Common myeloid progenitor, CD34-positive (primary cell): ENCODE data around the gene LYZL1.
"Not testable (repeated sequence)": the region's sequence is repeated elsewhere in the genome, so short reads cannot be mapped to it uniquely, and the experiment has no call there.

ENCODE experiments used
- CTCF ChIA-PET: fragments of 350-600 bp; sonication (Branson Sonifier 250); formaldehyde crosslinking; loops from one replicate; lab custom pipeline; 2021; ENCODE audit warnings: antibody characterized with exemption; lab: Charles Lee
- POLR2A ChIA-PET: fragments of 350-600 bp; sonication (Branson Sonifier 250); formaldehyde crosslinking; loops from one replicate; lab custom pipeline; 2021; ENCODE audit warnings: antibody characterized with exemption; lab: Charles Lee
- DNase-seq, 3 donors: peaks; one replicate each; pipeline versions ENCODE4 v3.0.0 to v3.0.0-alpha.2; 2013
- H3K27ac ChIP-seq, 2 experiments: 1 replicate in 1 of 2; 2 replicates in 1 of 2; pipeline ENCODE4 v1.7.0; 2013; ENCODE audit warnings: inconsistent platforms in 2 of 2, low read length in 2 of 2, mild to moderate bottlenecking in 2 of 2, low read depth in 1 of 2, moderate library complexity in 1 of 2; ENCODE audit not compliant: severe bottlenecking in 2 of 2, insufficient read depth in 1 of 2, poor library complexity in 1 of 2
- H3K27me3 ChIP-seq, 5 experiments: replicated peaks in 2 of 5; 1 replicate in 3 of 5; 2 replicates in 2 of 5; pipeline versions ENCODE4 v1.6.1 to v1.7.0; 2013; ENCODE audit warnings: low read length in 4 of 5, mild to moderate bottlenecking in 2 of 5, moderate library complexity in 2 of 5, inconsistent platforms in 1 of 5; ENCODE audit not compliant: insufficient read depth in 5 of 5, control insufficient read depth in 4 of 5
- H3K36me3 ChIP-seq, 4 experiments: 1 replicate in 2 of 4; 2 replicates in 2 of 4; pipeline versions ENCODE4 v1.6.1 to v1.7.0; 2013; ENCODE audit warnings: low read length in 3 of 4, control low read depth in 1 of 4, mild to moderate bottlenecking in 1 of 4; ENCODE audit not compliant: control insufficient read depth in 4 of 4, insufficient read depth in 4 of 4
- H3K4me1 ChIP-seq, 4 experiments: 1 replicate in 3 of 4; 2 replicates in 1 of 4; pipeline versions ENCODE4 v1.6.1 to v1.7.1; 2013; ENCODE audit warnings: low read length in 3 of 4, mild to moderate bottlenecking in 3 of 4, control low read depth in 1 of 4, inconsistent platforms in 1 of 4, moderate library complexity in 1 of 4; ENCODE audit not compliant: control insufficient read depth in 4 of 4, insufficient read depth in 4 of 4; ENCODE audit errors: control extremely low read depth in 1 of 4
- H3K4me3 ChIP-seq, 7 experiments: 1 replicate in 4 of 7; 2 replicates in 3 of 7; pipeline versions ENCODE4 v1.5.1 to v1.7.0; 2013; ENCODE audit warnings: mild to moderate bottlenecking in 7 of 7, low read length in 6 of 7, moderate library complexity in 6 of 7, inconsistent platforms in 2 of 7, low read depth in 2 of 7, control low read depth in 1 of 7; ENCODE audit not compliant: insufficient read depth in 4 of 7, control insufficient read depth in 1 of 7; ENCODE audit errors: extremely low read depth in 1 of 7
- H3K9me3 ChIP-seq, 5 experiments: 1 replicate in 4 of 5; 2 replicates in 1 of 5; pipeline versions ENCODE4 v1.6.1 to v1.7.1; 2013; ENCODE audit warnings: low read length in 4 of 5, mild to moderate bottlenecking in 2 of 5, inconsistent platforms in 1 of 5, low read depth in 1 of 5, moderate library complexity in 1 of 5; ENCODE audit not compliant: control insufficient read depth in 4 of 5, insufficient read depth in 2 of 5; ENCODE audit errors: control extremely low read depth in 1 of 5
- WGBS: methylation state at CpG from one replicate; pipeline ENCODE4 v1.1.5; 2013; ENCODE audit not compliant: insufficient coverage; 5-methylcytosine and 5-hydroxymethylcytosine counted together

LYZL1 gene

GRCh38 chr10:29353305-29353704 is 64.4 kb downstream of the LYZL1 start:
- Histone ChIP-seq H3K9me3 (no peaks in the 10 kb centered on the region), H3K4me3 (no peak overlapping the region), H3K27me3 (no peaks in the 10 kb centered on the region), H3K4me1 (no peaks in the 10 kb centered on the region), H3K36me3 (no peaks in the 10 kb centered on the region), H3K27ac (no peak overlapping the region)
- ChIA-PET POLR2A (no interaction called here), CTCF (interaction anchor here (1.5 kb wide), 1 partner anchor 10 kb away, joined by 4 read pairs; no protein-coding TSS in a partner anchor)
- DNase-seq = no peak
- 92% methylated on average over 2 of the region's 3 CpGs for WGBS

DNA sequence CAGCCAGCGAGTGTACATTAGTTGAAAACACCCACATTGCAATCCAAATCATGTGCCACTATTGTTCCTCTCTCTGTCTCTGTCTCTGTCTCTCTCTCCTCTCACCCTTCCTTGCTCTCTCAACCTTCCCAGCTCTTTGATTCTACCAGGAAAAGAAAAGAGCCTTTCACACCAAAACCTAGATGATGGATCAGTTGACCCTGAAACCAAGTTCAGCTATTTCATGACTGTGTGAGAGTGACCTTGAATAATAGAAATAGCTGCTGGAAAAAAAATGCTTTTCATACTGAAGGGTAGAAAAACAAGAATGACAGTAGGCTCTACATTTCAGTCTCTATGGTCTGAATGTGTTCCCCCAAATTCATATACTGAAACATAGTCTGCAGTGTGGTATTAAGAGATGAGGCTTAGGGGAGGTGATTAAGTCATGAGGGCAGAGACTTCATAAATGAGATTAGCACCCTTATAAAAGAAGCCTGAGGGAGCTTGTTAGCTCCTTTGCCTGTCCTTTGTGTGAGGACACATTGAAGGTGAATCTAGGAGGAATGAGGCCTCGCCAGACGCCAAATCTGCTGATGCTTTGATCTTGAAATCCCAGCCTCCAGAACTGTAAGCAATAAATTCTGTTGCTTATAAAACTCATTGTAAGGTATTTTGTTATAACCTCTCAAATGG is 65.2 kb downstream of the LYZL1 start:
- no peak for DNase-seq
- Histone ChIP-seq H3K27ac (no peak overlapping the region), H3K4me3 (no peak overlapping the region), H3K27me3 (no peaks in the 10 kb centered on the region), H3K36me3 (no peaks in the 10 kb centered on the region), H3K9me3 (no peaks in the 10 kb centered on the region), H3K4me1 (no peaks in the 10 kb centered on the region)
- ChIA-PET POLR2A (no interaction called here), CTCF (interaction anchor here (1.5 kb wide), 1 partner anchor 10 kb away, joined by 4 read pairs; no protein-coding TSS in a partner anchor)
- WGBS = 100% methylated on average over 3 of the region's 3 CpGs

GRCh38 chr10:29355411-29355991 is 66.6 kb downstream of the LYZL1 start:
- CTCF ChIA-PET = interaction anchor here (0.9 to 1.2 kb wide), 2 partner anchors 24 to 69 kb away, joined by 3 read pairs; no protein-coding TSS in a partner anchor

DNA sequence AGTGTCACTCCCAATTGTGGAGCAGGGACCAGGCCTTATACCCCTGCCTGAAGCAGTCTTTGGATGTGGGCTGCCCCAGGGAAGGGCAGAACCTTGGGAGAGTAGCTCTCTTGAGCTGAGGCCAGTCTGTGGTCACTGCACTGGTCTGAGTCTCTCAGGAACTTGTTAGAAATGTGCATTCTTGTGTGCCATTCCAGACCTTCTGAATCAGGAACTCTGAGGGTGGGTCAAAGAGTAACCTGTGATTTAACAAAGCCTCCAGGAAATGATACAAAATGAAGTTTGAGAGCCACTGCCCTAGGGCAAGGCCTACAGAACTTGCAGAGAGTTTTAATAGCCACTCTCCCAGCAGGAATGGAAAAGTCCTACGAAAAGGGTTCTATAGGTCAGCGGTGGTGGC is 68.1 kb downstream of the LYZL1 start:
- CTCF ChIA-PET = interaction anchor here (1.0 to 1.2 kb wide), 2 partner anchors 17 to 140 kb away, joined by 3 read pairs; no protein-coding TSS in a partner anchor
- Histone ChIP-seq H3K27ac (no peak overlapping the region), H3K27me3 (no peaks in the 10 kb centered on the region), H3K4me1 (no peaks in the 10 kb centered on the region), H3K4me3 (no peak overlapping the region), H3K36me3 (no peaks in the 10 kb centered on the region), H3K9me3 (no peaks in the 10 kb centered on the region)
- DNase-seq = no peak
- WGBS = 100% methylated on average over 2 of the region's 2 CpGs
- POLR2A ChIA-PET = no interaction called here

More at GRCh38 chr10:29355411-29355991, 66.6 kb downstream of the LYZL1 start:
- 37% methylated on average over 5 of the region's 6 CpGs for WGBS
- no peaks in the 10 kb centered on the region for H3K36me3 ChIP-seq
- no peak overlapping the region for H3K4me3 ChIP-seq
- H3K27ac ChIP-seq = no peak overlapping the region
- POLR2A ChIA-PET = interaction anchor here (0.7 kb wide), 1 partner anchor 1823 kb away, joined by 6 read pairs; no protein-coding TSS in a partner anchor
- no peaks in the 10 kb centered on the region for H3K9me3 ChIP-seq
- no peaks in the 10 kb centered on the region for H3K27me3 ChIP-seq
- no peaks in the 10 kb centered on the region for H3K4me1 ChIP-seq
- peak; percentile 47 to 89 (median 85) for DNase-seq

GRCh38 chr10:29358010-29358616 is 69.2 kb downstream of the LYZL1 start:
- H3K4me1 ChIP-seq = no peaks in the 10 kb centered on the region
- no peaks in the 10 kb centered on the region for H3K27me3 ChIP-seq
- H3K9me3 ChIP-seq = no peaks in the 10 kb centered on the region
- no peak overlapping the region for H3K27ac ChIP-seq
- ChIA-PET POLR2A (no interaction called here), CTCF (interaction anchor here (0.9 to 1.2 kb wide), 2 partner anchors 12 to 30 kb away, joined by 3 read pairs; no protein-coding TSS in a partner anchor)
- DNase-seq = no peak
- H3K36me3 ChIP-seq = no peaks in the 10 kb centered on the region
- H3K4me3 ChIP-seq = no peak overlapping the region
- WGBS = 97% methylated on average over 12 of the region's 12 CpGs

- H3K9me3 ChIP-seq, CTCF ChIA-PET, H3K4me1 ChIP-seq, DNase-seq, POLR2A ChIA-PET, H3K36me3 ChIP-seq, H3K27ac ChIP-seq, H3K27me3 ChIP-seq, H3K4me3 ChIP-seq: not testable (repeated sequence)
- WGBS = 100% methylated on average over 1 of the region's 18 CpGs
Observed at GRCh38 chr10:29360215-29360853, 71.5 kb downstream of the LYZL1 start.
